HG03460 (cell line): Measurements from ENCODE around the gene PTPRD.

Experiments
- ATAC-seq: cut with Tn5 transposase; IDR thresholded peaks from one replicate; pipeline ENCODE4 v1.9.1; 2021; ENCODE audit not compliant: unreplicated experiment

The PTPRD gene

DNA sequence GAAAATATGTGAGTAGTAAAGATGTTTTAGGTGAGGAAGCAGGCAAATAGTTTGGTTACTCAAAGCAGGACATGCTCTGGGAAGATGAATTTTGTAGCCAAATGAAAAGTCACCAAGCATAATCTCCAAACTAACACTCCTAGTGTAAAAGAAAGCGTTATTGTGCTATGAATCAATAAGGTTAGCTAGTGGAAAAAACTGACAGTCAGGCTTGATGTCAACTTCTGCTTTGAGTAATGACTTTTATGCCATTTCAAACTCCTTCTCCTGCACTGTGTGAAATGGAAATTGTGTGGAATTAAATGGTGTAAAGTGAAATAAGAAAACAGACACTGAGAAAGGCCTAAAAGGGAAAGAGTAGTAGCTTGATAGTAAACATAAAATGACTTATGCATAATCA, 2176.0 kb downstream of the PTPRD start:
- ATAC-seq = no peak

DNA sequence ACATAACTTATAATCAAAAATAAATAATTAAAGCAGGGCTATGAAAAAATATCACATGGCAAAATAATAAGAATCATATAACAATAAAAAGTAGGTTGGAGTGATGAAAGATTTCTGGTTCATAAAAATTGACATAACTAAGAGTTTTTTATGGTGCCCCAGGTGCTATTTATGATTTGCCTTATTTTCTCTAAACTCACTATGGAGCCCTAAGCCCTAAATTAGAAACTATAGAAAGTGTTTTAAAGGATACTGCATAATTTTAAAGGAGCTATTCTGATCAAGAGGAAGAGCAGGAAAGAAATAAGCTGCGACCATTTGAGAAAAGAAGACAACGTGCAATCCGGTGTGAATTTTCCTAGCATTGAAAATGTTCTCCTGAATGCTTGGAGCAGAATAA, 2178.2 kb downstream of the PTPRD start:
- no peak for ATAC-seq

DNA sequence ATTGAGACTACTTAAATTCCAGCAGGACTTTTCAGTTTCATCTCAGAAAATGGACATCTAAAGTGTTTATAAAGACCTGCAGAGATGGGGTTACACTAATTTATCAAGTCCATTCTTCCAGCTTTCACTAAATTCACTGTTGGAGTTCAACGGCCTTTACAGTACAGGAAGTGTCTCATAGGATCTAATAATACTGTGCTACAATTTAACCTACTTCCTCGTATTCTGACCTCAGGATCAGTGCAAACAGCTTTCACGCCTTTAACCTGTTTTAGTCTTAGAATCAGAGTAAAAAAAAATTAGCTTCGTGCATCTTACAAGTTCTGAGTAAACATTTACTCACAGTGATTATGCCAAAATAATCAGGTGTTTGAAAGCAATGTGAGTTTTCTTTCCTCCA, 2180.6 kb downstream of the PTPRD start:
- ATAC-seq = no peak

DNA sequence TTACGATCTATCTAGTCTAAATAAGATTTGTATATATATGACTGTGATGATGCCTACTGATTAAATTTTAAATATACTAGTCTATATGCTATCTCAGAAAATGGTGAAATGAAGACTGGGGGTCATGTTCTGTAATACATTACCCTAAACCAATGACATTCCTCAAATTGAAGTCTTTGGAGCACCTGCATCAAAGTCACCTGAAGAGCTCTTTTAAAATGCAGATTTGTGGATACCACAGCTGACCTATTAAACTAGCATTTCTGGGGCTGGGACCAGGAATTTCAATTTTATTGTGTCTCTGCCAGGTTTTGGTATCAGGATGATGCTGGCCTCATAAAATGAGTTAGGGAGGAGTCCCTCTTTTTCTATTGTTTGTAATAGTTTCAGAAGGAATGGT, 2181.3 kb downstream of the PTPRD start:
- no peak for ATAC-seq

DNA sequence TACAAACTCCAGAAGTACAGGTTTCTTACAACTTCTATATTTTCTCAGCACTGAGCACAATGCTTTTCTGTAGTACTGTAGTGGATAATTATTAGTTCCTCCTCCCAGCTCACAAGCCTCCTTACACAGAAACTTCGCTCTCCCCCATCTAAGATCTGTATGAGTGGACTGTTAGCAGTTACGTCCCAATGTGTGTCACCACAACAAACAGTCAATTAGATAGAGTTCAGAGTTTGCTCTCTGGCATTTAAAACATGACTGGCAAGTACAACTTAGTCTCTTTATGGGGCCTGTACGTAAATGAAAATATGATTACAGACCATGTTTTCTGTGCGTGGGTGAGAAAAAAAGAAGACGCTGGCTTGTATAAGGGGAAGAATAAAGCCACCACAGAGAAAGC, 2181.9 kb downstream of the PTPRD start:
- no peak for ATAC-seq

DNA sequence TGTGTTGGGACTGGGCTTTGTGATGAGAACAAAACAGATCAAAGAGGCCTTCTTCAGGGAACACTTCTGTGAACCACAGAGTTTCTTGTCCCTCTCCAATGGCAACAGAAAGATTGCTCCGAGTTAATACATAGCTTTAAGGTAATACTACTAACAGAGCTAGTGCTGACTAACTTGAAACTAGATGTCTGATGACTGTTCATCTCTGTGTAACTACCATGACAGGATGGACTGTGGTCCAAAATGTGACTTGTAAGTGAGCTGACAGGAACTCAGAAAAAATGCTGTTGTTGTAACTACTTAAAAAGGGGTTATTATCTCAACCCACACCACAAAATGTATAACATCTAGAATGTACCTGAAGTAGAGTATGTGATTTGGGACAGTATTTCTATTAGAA, 2183.0 kb downstream of the PTPRD start:
- no peak for ATAC-seq

DNA sequence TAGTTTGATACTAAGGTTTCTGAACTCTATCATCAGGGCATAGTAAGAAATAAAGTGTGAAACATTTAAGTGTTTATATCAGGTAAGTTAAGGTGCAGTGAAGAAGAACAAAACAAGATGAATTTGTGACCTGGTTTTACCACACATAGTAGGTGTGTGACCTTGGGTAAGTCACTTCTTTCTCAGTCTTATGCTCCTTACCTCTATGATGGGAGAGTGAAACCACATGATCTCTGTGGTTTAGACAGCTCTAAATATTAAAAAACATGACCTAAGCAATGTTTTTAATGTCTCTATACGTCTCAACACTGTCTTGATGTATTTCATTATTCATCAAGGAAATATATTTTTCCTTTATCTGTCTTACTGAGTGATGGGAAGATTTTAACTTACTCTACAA, 2183.6 kb downstream of the PTPRD start:
- no peak for ATAC-seq

DNA sequence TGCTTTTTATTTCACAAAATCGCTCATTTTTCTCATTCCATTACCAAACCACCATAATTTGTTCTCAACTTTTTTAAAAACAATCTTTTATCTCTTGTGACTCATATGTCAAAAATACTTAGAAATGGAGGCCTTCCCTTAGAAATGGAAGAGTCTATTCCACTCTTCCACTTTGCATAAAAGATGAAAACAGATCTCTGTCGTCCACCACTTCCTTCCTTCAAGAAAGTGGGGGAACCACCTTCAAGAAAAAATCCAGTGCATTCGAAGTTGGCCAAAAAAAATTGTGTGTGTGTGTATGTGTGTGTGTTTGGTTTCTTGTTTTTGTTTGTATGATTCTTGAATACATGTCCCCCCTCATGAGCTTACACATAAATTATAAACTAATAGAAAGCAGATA, 2184.4 kb downstream of the PTPRD start:
- no peak for ATAC-seq

DNA sequence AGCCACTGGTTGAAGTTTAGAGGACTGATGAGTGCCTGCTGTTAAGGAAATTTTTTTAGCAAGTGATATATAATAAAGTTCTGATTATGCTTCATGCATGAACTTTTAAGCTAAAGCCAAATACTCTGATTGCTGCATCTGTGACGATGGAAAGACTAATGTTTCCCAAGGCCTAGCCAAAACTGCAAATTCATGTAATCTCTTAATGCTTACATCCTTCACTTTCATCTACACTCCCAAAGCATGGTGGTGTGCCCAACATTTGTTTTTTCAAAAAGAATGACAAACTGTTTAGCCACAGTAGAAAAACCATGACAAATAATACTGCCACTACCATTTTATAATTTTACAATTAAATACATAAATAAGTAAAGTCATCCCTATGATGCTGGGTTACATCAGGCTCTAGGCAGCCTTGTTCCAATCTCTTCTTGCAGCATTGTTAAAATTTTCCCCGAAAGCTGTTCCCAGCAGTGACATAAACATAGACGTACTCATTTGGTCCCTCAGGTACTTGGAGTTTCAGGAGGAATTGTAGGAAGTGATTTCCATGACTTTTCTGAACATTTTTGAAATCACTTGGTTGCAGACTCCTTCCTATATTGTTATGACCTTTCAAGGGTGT, 2187.9 kb downstream of the PTPRD start:
- no peak for ATAC-seq

DNA sequence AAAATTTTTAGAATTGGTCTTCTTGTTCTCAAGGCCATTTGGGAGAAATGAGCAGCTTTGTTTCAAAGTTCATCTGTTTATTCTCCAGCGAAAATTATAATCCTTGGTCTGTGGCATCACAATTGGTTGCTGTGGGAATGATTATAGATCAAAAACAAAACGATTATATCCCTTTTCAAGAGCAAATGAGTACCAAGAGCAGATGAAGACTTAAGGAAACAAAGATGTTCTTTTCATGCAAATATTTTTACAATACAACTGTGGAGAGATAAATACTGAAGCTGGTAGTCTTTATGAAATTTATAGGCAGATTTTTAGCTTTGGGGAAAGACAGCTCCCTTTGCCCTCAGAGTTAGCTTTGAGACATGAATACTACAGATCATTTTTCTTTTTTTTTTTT, 2192.4 kb downstream of the PTPRD start:
- no peak for ATAC-seq

DNA sequence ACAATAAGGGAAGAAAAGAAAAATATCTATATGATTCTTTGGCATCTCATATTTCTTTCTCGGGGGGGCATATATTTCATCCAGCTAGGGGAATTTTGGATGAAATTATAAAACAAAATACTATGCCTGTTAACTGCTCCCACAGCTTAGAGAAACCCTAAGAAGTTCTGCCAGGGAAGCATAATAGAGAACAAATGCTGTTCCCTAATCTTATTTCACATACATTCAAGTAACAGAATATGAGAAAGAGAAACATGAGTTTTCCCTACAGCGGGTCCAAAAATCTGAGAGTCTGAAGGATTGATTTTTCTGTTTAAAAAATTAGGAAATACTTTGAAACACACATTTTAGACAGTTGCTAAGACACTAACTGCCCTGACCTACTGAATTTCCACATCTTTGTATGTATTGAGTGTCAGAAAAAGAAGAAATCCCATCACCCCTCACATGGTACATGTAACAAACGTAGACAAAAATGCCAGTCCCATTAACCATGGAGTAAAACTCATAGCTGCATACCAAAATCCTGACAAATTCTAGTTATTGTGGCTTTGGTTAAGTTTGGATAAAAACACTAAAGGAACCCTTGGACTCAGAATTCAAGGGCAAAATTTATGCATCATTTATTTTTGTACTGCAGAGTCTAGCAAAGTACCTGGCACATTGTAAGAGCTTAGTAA, 2193.1 kb downstream of the PTPRD start:
- ATAC-seq = no peak

DNA sequence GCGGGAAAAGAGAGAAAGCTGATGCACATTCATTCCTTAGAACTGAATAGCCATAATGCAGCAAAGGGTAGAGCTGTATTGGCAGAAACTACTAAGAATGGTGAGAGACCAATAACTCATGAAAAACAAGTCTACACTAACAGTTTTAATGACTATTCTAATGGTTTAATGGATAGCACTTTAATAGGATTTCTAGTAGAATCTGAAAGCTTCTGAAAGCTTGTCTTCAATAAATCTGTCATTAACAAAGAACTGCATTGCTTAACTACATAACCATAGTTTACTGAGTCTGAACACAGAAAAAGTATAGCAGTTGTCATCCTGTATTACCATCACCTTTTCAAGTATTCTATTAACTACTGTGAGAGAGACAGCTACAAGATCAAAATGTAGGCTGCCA, 2195.5 kb downstream of the PTPRD start:
- ATAC-seq = no peak

DNA sequence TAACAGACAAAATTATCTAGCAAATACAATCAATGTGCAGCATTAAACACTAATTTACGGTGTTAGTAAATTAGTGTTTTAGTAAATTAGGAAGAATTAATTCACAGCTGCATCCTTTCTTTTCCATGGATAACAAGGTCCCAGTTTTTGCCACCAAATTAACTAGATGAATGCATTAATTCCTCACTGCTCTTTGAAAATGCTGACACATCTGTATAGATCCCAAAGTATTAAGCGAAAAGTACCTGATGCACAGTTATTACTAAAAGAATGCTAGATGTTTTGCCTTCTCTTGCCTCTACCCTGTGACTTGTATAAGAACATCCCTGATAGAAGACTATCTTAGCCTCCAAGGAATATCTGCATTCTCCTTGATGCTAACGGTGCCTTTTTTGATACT, 2200.5 kb downstream of the PTPRD start:
- no peak for ATAC-seq

DNA sequence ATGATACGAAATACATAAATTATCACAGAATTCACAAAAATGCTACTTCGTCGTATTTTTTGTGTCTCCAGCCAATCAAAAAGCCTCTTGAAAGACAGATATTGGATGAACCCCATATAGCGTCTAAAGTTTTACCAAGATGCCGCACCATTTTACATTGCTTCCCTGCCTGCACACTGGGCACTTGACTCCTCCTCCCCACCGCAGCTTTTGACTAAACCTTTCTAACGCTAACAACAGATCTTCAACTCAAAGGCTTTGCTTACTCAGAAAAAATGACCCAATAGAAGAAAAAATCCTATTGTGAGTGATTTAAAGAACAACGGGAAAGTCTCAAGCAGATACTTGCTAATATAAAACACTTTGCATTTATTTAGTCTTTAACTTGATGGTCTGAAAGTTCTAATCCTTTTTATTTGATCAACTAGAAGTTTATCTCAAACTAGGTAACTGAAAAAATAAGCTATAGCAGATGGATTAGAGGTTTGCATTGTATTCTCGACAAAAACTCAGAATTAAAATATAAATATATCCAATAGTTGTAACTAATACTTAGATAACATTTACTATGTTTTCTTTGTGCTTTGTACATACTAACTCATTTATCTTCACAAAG, 2204.1 kb downstream of the PTPRD start:
- ATAC-seq = no peak

DNA sequence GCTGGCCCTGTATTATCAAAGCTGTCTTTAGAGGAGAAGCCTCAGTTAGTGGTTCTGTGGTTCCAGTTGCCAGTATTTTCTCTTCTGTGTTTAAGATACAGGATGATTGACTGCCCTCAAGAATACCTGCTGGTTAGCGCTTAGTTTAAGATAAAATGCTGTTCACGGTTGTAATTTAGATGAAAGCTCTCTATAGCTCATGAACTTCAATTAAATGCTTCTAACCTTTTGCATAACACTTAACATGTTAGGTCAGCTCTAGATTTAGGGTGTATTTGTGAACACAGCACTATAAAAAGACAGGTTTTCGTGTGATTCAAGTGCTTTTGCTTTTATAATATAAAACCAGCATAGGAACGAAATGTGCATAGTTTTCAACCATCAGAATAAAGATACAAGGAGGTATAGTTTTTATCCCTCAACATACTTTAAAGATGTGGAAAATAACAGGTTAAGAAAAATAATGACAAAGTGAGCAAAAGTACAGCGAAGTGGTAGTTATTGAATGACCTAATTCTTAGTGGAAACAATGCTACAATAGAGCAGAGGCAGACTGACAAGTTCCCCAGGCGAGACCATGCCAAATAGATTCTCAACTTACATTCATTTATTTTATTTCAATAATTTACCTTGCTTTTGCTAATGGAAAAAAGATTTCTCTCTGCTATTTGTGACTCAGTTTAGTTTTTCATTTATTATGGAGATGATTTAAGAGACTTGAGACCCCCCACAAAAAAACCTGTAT, 2210.7 kb downstream of the PTPRD start:
- no peak for ATAC-seq

DNA sequence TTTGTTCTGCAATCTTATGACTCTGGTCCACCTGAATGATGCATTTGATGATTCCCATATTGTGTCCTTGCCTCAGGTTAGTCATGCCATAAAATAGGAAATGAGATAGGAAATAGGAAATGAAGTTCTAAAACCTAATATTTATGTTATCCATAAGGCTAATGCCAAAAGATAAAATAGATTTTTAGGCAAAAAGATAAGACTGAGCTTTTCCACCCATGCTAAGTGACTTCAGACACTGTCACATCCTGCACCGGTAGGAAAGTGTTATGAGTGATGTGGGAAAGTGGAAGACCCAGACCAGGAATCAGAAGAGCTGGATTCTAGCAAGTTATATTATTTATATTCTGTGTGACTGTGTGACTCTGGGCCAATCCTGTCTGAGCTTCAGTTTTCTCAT, 2212.4 kb downstream of the PTPRD start:
- no peak for ATAC-seq

DNA sequence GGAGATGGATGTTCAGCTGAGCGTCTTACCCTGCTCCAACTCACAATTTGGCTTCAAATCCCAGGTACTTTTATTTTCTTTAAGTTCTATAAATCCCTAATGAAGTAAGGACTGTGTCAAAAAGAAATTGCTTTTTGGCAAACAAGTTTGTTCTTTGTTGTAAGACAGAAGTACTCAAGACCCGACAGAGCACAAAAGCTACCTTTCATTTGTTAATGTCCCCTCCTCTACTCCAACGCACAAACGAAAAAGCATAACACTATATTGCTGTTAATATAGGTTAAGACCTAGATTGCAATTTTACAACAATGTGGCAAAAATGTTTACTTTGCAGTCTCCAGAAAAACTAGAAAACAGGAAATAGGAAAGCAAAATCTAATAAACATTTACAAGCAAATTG, 2217.8 kb downstream of the PTPRD start:
- no peak for ATAC-seq

DNA sequence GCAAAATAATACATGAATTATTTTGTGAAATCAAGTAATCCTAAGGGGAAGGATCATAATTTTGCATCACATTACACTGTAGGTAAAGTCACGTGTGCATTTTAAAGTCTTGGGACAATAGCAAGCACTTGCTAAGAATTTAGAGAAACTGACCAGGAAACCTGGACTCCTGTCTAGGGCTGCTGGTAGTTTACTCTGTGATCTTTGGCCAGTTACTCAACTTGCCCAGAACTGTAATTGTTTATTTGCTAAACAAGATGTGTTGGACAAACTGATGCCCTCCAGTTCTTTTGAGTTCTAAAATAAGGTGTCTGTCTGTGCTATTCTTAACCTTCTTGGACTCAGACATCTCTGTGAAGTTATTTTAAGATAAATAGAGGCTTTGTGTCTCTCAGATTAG, 2218.5 kb downstream of the PTPRD start:
- ATAC-seq = no peak

DNA sequence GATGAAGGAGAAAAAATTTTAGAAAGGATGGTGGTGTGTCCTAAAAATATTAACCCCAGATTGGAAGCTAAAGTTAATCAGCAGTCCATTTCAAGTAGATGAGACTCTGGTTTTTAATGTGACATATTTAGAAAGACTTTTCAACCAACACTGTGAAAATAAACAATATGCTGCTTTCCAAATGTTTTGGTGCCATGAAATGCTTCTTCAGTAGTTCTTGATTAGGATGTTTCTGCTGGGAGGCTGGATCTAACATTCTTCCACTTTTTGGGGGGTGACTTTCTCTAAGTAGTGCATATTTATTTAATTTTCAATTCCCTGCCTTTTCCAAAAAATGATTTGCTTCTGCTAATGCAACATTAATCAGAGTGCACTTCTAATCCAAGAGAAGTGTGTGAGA, 2219.9 kb downstream of the PTPRD start:
- no peak for ATAC-seq

DNA sequence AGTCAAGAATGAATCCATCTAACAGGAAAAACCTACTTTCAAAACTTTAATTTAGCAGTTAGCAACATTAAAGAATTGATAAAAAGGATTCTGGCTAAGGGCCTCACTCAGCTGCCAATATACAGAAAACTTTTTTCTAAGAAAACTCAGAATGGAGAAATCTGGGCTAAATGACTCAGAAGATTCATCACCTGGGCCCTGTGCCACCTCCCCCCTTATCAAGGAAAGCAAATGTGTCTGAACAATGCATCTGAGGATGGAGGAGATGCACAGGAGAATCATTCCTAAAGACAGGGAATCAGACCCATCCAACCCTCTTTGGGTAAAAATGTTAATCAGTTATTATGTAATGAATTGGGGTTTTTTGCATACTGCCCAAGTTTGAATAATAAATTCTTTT, 2221.2 kb downstream of the PTPRD start:
- ATAC-seq = no peak

DNA sequence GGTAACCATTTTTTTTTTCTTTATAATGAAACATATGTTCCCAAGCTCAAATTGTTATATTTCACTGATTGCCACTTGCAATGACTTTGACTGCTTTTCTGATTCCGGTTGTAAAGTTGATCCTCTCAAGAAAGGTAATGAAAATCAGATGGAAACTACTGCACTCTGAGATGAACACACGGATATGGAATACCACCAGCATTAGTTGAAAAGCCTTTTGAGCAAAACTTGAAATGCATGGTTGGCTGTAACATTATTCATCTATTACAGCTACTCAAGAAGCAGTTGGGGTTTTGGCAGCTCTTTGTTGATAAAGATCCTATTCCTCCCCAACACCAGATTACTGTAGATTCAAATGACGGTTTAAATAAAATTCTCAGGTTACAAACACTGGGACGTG, 2221.7 kb downstream of the PTPRD start:
- no peak for ATAC-seq

DNA sequence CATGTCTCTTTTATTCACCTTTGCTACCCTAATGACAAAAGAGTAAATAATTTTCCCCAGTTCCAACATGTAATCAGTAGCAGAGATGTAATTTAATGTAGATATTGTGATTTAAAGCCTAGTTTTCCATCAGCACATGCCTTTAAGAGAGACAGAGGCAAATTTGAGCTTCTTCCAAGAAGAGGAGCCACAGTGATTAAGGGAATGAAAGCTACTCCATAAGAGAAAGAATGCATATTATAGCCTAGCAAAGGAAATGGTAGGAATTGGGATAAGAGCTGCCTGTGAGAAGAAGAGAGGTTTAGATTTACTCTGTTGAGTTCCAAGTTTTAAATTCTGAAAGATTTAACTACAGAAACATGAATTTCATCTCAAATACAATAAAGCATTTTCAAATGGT, 2222.2 kb downstream of the PTPRD start:
- ATAC-seq = no peak
